B cell (primary cell): Measurements from ENCODE around the gene SLC16A10. TPM values are rescaled to one million over a fixed set of nuclear protein-coding genes. Genes with fewer than 3 reads are reported as not detected.

Experiments used
- ATAC-seq: fragments of 200-7000 bp; cut with Tn5 transposase; one replicate; pipeline ENCODE4 v1.10.0; 2021; ENCODE audit warnings: low read depth, mild to moderate bottlenecking, moderate number of reproducible peaks, moderate library complexity
- CTCF ChIA-PET: fragments of 350-600 bp; sonication (Branson Sonifier 250); formaldehyde crosslinking; loops from one replicate; lab custom pipeline; 2021; ENCODE audit warnings: antibody characterized with exemption, inconsistent platforms; lab: Charles Lee
- POLR2A ChIA-PET: fragments of 350-600 bp; sonication (Branson Sonifier 250); formaldehyde crosslinking; loops from one replicate; lab custom pipeline; 2021; ENCODE audit warnings: antibody characterized with exemption; lab: Charles Lee
- DNase-seq: peaks from one replicate; pipeline ENCODE4 v3.0.0; 2013
- H2AFZ ChIP-seq: 2 replicates; pipeline ENCODE4 v1.6.1; 2012; ENCODE audit warnings: mild to moderate bottlenecking, low read depth, low read length; ENCODE audit not compliant: insufficient read depth, poor library complexity, severe bottlenecking
- H3K27ac ChIP-seq, 2 donors: 1 replicate in 1 of 2; 2 replicates in 1 of 2; pipeline ENCODE4 v1.5.1; 2012 to 2013; ENCODE audit warnings: low read length in 2 of 2, mild to moderate bottlenecking in 2 of 2, moderate library complexity in 1 of 2
- H3K27me3 ChIP-seq, 4 experiments: fragments of 200-600 bp in 1 of 4; sonication (generic) in 1 of 4; replicated peaks in 1 of 4; 1 replicate in 2 of 4; 2 replicates in 2 of 4; pipeline versions ENCODE4 v1.6.1 to v1.7.0; 2013 to 2016; ENCODE audit warnings: low read length in 3 of 4, mild to moderate bottlenecking in 2 of 4, mixed read lengths in 1 of 4, moderate library complexity in 1 of 4; ENCODE audit not compliant: insufficient read depth in 4 of 4, control insufficient read depth in 3 of 4; ENCODE audit errors: control extremely low read depth in 1 of 4
- H3K36me3 ChIP-seq, 2 experiments: replicated peaks in 1 of 2; 1 replicate in 1 of 2; 2 replicates in 1 of 2; pipeline versions ENCODE4 v1.6.1 to v1.7.1; 2013; ENCODE audit warnings: low read length in 1 of 2; ENCODE audit not compliant: insufficient read depth in 2 of 2, control insufficient read depth in 1 of 2; ENCODE audit errors: control extremely low read depth in 1 of 2, extremely low read depth in 1 of 2
- H3K4me1 ChIP-seq, 2 donors: fragments of 200-600 bp in 1 of 2; sonication (generic) in 1 of 2; 1 replicate in 1 of 2; 2 replicates in 1 of 2; pipeline versions ENCODE4 v1.5.1 to v1.6.1; 2013 to 2017; ENCODE audit warnings: low read length in 2 of 2; ENCODE audit not compliant: control insufficient read depth in 2 of 2, insufficient read depth in 2 of 2
- H3K4me2 ChIP-seq: replicated peaks from 2 replicates; pipeline ENCODE3; 2012; ENCODE audit warnings: mild to moderate bottlenecking, low read depth, low read length; ENCODE audit not compliant: poor library complexity, severe bottlenecking
- H3K4me3 ChIP-seq, 5 experiments: fragments of 200-600 bp in 1 of 5; sonication (generic) in 1 of 5; 1 replicate in 3 of 5; 2 replicates in 2 of 5; pipeline versions ENCODE4 v1.5.1 to v1.7.0; 2011 to 2016; ENCODE audit warnings: low read length in 4 of 5, mild to moderate bottlenecking in 4 of 5, low read depth in 2 of 5, control low read depth in 1 of 5, moderate library complexity in 1 of 5; ENCODE audit not compliant: insufficient read depth in 1 of 5; ENCODE audit errors: control extremely low read depth in 1 of 5, extremely low read depth in 1 of 5
- H3K79me2 ChIP-seq: fragments of 200-600 bp; sonication (generic); one replicate; pipeline ENCODE4 v1.6.0; 2016; ENCODE audit warnings: low read length; ENCODE audit not compliant: control insufficient read depth, insufficient read depth
- H3K9ac ChIP-seq: fragments of 200-600 bp; sonication (generic); 2 replicates; pipeline ENCODE4 v1.6.1; 2017; ENCODE audit warnings: mild to moderate bottlenecking, low read length, moderate library complexity
- H3K9me3 ChIP-seq, 3 donors: one replicate each; pipeline versions ENCODE4 v1.6.1 to v1.7.1; 2013; ENCODE audit warnings: low read length in 2 of 3; ENCODE audit not compliant: control insufficient read depth in 2 of 3, insufficient read depth in 1 of 3; ENCODE audit errors: control extremely low read depth in 1 of 3
- H4K20me1 ChIP-seq: 2 replicates; pipeline ENCODE4 v1.6.0; 2012; ENCODE audit warnings: mild to moderate bottlenecking, low read length; ENCODE audit not compliant: insufficient read depth, control insufficient read depth, poor library complexity, severe bottlenecking
- H3K27ac Mint-ChIP-seq: one replicate; pipeline ENCODE4 v1.8.0; 2021; ENCODE audit warnings: mixed read lengths
- H3K27me3 Mint-ChIP-seq: one replicate; pipeline ENCODE4 v1.8.0; 2021; ENCODE audit warnings: mixed read lengths
- H3K4me1 Mint-ChIP-seq: one replicate; pipeline ENCODE4 v1.8.0; 2021; ENCODE audit warnings: mixed read lengths
- H3K4me3 Mint-ChIP-seq: one replicate; pipeline ENCODE4 v1.8.0; 2021; ENCODE audit warnings: mixed read lengths
- H3K9me3 Mint-ChIP-seq: one replicate; pipeline ENCODE4 v1.8.0; 2022; ENCODE audit warnings: mixed read lengths; ENCODE audit not compliant: insufficient read depth
- EZH2 ChIP-seq: IDR thresholded peaks from 2 replicates; pipeline ENCODE4 v1.6.1; 2012; ENCODE audit warnings: borderline replicate concordance, low read depth, mild to moderate bottlenecking, moderate library complexity, low read length; ENCODE audit not compliant: insufficient read depth, poor library complexity, severe bottlenecking
- WGBS: methylation state at CpG from one replicate; pipeline ENCODE4 v1.1.5; 2013; ENCODE audit warnings: missing lambda C conversion rate; ENCODE audit not compliant: insufficient coverage; 5-methylcytosine and 5-hydroxymethylcytosine counted together
- intact Hi-C: fragments of 100-400 bp; cut with micrococcal nuclease; formaldehyde crosslinking; loops from one replicate; pipeline ENCODE4 v1.10.0; 2022
- polyA plus RNA-seq: library from polyadenylated mRNA; depleted of rRNA; stranded (reverse); fragments of >200 nt; gene quantifications from 2 replicates; pipeline ENCODE4 v1.2.3, GENCODE V29; 2012
- total RNA-seq, 2 donors: library from RNA; stranded (reverse); fragments of 120-200 nt in 1 of 2; gene quantifications; 1 replicate in 1 of 2; 2 replicates in 1 of 2; pipeline versions ENCODE4 v1.2.3 to v1.2.4, GENCODE V29; 2013 to 2022
- TF ChIP-seq, protein P1 (sequence below): fragments of 200-600 bp; IDR thresholded peaks from one replicate; pipeline ENCODE4 v1.8.0; 2022; ENCODE audit warnings: antibody characterized with exemption, mild to moderate bottlenecking

SLC16A10 gene
- total and polyA plus RNA-seq, 2 donors (not counting 1 experiment from before 2014, with no cell fraction given): 0.06 to 0.71 TPM

DNA sequence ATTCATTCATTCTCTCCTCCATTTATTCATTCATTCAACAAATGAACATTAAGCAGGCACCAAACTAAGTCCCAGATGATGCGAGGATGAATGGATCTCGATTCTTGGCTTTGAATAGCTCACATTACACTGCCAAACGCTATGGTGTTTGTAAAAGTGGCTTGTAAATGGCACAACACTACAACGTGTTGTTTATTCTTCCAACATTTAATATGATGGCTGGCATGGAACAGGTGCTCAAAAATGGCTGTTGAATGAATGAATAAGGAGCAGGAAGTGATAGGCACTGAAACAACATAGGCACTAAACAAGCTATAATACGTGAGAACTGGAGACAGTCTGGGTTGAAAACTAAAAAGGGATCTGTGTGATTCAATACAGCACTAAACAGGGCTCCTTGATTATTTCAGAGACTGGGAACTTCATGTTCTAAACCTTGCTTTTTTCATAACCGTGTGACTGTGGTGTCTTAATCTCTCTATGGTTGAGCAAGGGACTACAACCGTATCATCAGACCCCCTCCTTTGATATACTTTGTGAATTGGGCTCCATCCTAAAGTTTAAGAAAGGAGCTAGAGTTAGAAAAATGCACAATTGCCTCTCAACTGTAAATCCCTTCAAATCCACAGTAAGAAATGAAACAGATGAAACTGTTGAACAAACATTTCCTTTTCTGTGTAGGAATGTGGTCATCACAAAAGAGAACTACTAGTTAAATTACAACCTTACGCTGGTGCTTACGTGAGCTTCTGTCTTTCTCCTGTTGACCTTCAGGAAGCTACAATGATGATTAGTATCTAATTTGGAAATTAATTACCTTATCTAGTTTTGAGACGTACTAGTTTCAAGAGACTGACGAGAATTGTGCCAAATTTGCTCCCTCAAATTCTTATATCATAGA lies 16.9 kb upstream of the SLC16A10 start:
- ATAC-seq (no peak), DNase-seq (no peak)
- intact Hi-C loops: no loop called here
- H3K36me3 ChIP-seq: no peaks in the 10 kb centered on the region
- H3K9me3 ChIP-seq: no peaks in the 10 kb centered on the region
- no peak overlapping the region for H3K27ac Mint-ChIP-seq
- H3K27me3 Mint-ChIP-seq: peaks cover 46% of the 10 kb centered on the region
- peaks cover 0 to 7% (median 3%) of the 10 kb centered on the region in 4 experiments for H3K27me3 ChIP-seq
- no peak overlapping the region for H2AFZ ChIP-seq
- H3K79me2 ChIP-seq: no peaks in the 10 kb centered on the region
- POLR2A ChIA-PET: no interaction called here
- no peak overlapping the region for H3K27ac ChIP-seq
- no peaks in the 10 kb centered on the region for H4K20me1 ChIP-seq
- no peaks in the 10 kb centered on the region for H3K4me1 ChIP-seq
- no peak overlapping the region for H3K4me2 ChIP-seq
- CTCF ChIA-PET: interaction anchor here (3.7 kb wide), 1 partner anchor 12 kb away, joined by 17 read pairs; no protein-coding TSS in a partner anchor
- no peaks in the 10 kb centered on the region for H3K4me1 Mint-ChIP-seq
- 93% methylated on average over 3 of the region's 11 CpGs for WGBS
- H3K9me3 Mint-ChIP-seq: no peaks in the 10 kb centered on the region
- H3K9ac ChIP-seq: no peak overlapping the region
- TF ChIP-seq, protein P1, sequence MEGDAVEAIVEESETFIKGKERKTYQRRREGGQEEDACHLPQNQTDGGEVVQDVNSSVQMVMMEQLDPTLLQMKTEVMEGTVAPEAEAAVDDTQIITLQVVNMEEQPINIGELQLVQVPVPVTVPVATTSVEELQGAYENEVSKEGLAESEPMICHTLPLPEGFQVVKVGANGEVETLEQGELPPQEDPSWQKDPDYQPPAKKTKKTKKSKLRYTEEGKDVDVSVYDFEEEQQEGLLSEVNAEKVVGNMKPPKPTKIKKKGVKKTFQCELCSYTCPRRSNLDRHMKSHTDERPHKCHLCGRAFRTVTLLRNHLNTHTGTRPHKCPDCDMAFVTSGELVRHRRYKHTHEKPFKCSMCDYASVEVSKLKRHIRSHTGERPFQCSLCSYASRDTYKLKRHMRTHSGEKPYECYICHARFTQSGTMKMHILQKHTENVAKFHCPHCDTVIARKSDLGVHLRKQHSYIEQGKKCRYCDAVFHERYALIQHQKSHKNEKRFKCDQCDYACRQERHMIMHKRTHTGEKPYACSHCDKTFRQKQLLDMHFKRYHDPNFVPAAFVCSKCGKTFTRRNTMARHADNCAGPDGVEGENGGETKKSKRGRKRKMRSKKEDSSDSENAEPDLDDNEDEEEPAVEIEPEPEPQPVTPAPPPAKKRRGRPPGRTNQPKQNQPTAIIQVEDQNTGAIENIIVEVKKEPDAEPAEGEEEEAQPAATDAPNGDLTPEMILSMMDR: no peak
- no peak for TF ChIP-seq EZH2
- H3K4me3 Mint-ChIP-seq: no peak overlapping the region
- no peak overlapping the region for H3K4me3 ChIP-seq

GRCh38 chr6:111072801-111073360 lies 14.4 kb upstream of the SLC16A10 start:
- Histone ChIP-seq H3K9me3 (no peaks in the 10 kb centered on the region), H3K4me2 (no peak overlapping the region), H3K27ac (no peak overlapping the region), H3K4me1 (no peaks in the 10 kb centered on the region), H3K9ac (no peak overlapping the region), H3K4me3 (no peak overlapping the region), H3K79me2 (no peaks in the 10 kb centered on the region), H2AFZ (no peak overlapping the region), H3K36me3 (no peaks in the 10 kb centered on the region), H3K27me3 (no peaks in the 10 kb centered on the region), H4K20me1 (no peaks in the 10 kb centered on the region)
- no peak for DNase-seq
- ChIA-PET CTCF (interaction anchor here (3.7 kb wide), 1 partner anchor 15 kb away, joined by 17 read pairs; no protein-coding TSS in a partner anchor), POLR2A (no interaction called here)
- intact Hi-C loops: no loop called here
- Mint-ChIP-seq H3K4me1 (no peaks in the 10 kb centered on the region), H3K27ac (no peak overlapping the region), H3K9me3 (no peaks in the 10 kb centered on the region), H3K27me3 (peaks cover 36% of the 10 kb centered on the region), H3K4me3 (no peak overlapping the region)
- ATAC-seq: no peak
- WGBS: 100% methylated on average over 2 of the region's 2 CpGs
- TF ChIP-seq, protein P1: no peak
- TF ChIP-seq EZH2: no peak
